ENCODE data around the gene TRMT1L.

- TF ChIP-seq CTCF (conservative IDR thresholded peaks at IDR 0.05 in 1 of 2, IDR thresholded peaks at IDR 0.05 in 1 of 2; ENCODE audit: low read depth in 1 of 2, low read length in 2 of 2) (no peak), EZH2 (IDR thresholded peaks at IDR 0.05; ENCODE audit: low read length, missing control alignments) (no peak)
These were observed 81.3 kb downstream of the TRMT1L start for GRCh38 chr1:185075476-185075875.
